Muscle layer of colon (tissue), 2 donors: ENCODE data around the gene RETREG1.

Source experiments
- H3K27ac ChIP-seq: one replicate; pipeline ENCODE4 v1.7.0; 2013; ENCODE audit warnings: low read depth, mild to moderate bottlenecking, low read length, moderate library complexity
- H3K27me3 ChIP-seq, 2 donors: one replicate each; pipeline ENCODE4 v1.7.0; 2013; ENCODE audit warnings: low read length in 2 of 2, mild to moderate bottlenecking in 2 of 2; ENCODE audit not compliant: insufficient read depth in 2 of 2, control insufficient read depth in 1 of 2
- H3K36me3 ChIP-seq: one replicate; pipeline ENCODE4 v1.7.0; 2013; ENCODE audit warnings: mild to moderate bottlenecking, low read length; ENCODE audit not compliant: insufficient read depth
- H3K4me1 ChIP-seq: one replicate; pipeline ENCODE4 v1.7.0; 2013; ENCODE audit warnings: mild to moderate bottlenecking, low read length; ENCODE audit not compliant: insufficient read depth
- H3K4me3 ChIP-seq, 2 donors: one replicate each; pipeline ENCODE4 v1.7.0; 2013; ENCODE audit warnings: low read length in 2 of 2, low read depth in 1 of 2, mild to moderate bottlenecking in 1 of 2, moderate library complexity in 1 of 2
- H3K9ac ChIP-seq: one replicate; pipeline ENCODE4 v1.7.0; 2013; ENCODE audit warnings: low read length
- H3K9me3 ChIP-seq: one replicate; pipeline ENCODE4 v1.7.0; 2013; ENCODE audit warnings: mild to moderate bottlenecking, low read length
- donor health status: abdominal sarcoma.
- donor health status: Adenocarcinoma of cecum.

The RETREG1 gene

DNA sequence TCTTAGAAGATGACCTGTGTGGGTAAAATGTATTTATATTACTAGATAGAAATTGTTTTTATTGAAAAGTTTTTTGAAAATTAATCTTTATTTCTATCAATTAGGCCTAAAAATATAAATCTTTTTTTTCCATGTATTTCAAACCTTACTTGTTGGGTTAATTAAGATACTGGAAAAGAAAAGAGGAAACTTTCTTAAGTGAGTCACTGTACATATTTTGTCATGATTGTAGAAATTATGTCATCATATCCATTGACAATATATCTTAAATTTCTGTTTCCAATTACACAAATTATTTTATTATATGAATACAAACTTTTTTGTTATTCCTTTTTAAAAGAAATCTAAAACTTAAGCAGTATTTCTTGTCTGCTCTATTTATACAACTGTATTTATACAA, 53.1 kb downstream of the RETREG1 start:
- Histone ChIP-seq H3K9ac (no peak overlapping the region), H3K27me3 (no peaks in the 10 kb centered on the region), H3K4me3 (no peak overlapping the region), H3K36me3 (no peaks in the 10 kb centered on the region), H3K4me1 (no peaks in the 10 kb centered on the region), H3K9me3 (no peaks in the 10 kb centered on the region), H3K27ac (no peak overlapping the region)

DNA sequence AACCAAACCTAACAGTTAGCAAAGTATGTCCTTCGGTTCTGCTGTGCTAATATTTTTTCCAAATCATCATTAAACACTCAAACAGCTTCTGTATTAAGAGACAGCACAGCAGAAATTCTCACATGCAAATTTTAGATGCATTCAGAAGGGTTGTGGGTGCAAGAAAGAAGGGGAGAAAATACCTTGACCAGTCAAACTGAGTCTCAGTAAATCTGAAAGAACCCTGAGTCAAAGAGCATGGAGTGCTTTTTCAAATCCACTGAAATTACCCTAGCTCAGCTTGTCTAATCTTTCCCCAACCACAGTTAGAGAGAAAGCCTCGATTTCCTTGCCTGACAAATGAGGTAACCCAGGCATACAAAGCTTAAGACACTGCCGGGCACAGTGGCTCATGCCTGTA, 55.1 kb downstream of the RETREG1 start:
- Histone ChIP-seq H3K36me3 (no peaks in the 10 kb centered on the region), H3K4me1 (no peaks in the 10 kb centered on the region), H3K9ac (no peak overlapping the region), H3K27me3 (no peaks in the 10 kb centered on the region), H3K9me3 (no peaks in the 10 kb centered on the region), H3K4me3 (no peak overlapping the region), H3K27ac (no peak overlapping the region)

DNA sequence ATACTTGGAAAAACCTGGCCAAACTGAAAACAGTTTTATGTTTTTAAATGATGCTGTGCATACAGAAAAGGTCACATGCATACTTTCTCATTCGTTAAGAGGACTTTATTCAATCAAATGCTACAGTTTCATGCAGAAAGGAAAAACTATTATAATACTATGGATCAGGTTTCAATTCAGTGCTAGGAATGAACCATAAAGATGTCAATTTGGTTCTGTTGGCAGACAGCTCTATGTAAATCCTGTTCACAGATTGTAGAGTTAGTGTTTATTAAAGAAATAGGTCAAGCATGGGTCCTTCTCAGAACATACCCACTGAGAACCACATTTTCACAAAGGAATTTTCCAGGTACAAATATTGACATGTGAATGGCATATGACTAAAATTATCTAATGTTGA, 57.1 kb downstream of the RETREG1 start:
- H3K9ac ChIP-seq = no peak overlapping the region
- no peak overlapping the region for H3K27ac ChIP-seq
- H3K27me3 ChIP-seq = no peaks in the 10 kb centered on the region
- no peaks in the 10 kb centered on the region for H3K36me3 ChIP-seq
- H3K9me3 ChIP-seq = no peaks in the 10 kb centered on the region
- H3K4me3 ChIP-seq = no peak overlapping the region
- no peaks in the 10 kb centered on the region for H3K4me1 ChIP-seq

GRCh38 chr5:16558984-16559629, 57.7 kb downstream of the RETREG1 start:
- Histone ChIP-seq H3K27ac (no peak overlapping the region), H3K4me3 (no peak overlapping the region), H3K36me3 (no peaks in the 10 kb centered on the region), H3K9me3 (no peaks in the 10 kb centered on the region), H3K4me1 (no peaks in the 10 kb centered on the region), H3K27me3 (no peaks in the 10 kb centered on the region), H3K9ac (no peak overlapping the region)

GRCh38 chr5:16557477-16557876, 59.3 kb downstream of the RETREG1 start:
- Histone ChIP-seq H3K36me3 (no peaks in the 10 kb centered on the region), H3K9me3 (no peaks in the 10 kb centered on the region), H3K27me3 (no peaks in the 10 kb centered on the region), H3K4me1 (peaks cover 6% of the 10 kb centered on the region), H3K9ac (no peak overlapping the region), H3K27ac (no peak overlapping the region), H3K4me3 (no peak overlapping the region)

GRCh38 chr5:16554110-16554509, 62.7 kb downstream of the RETREG1 start:
- Histone ChIP-seq H3K27ac (no peak overlapping the region), H3K9me3 (no peaks in the 10 kb centered on the region), H3K4me1 (peaks cover 13% of the 10 kb centered on the region), H3K9ac (no peak overlapping the region), H3K36me3 (no peaks in the 10 kb centered on the region), H3K4me3 (no peak overlapping the region), H3K27me3 (no peaks in the 10 kb centered on the region)

DNA sequence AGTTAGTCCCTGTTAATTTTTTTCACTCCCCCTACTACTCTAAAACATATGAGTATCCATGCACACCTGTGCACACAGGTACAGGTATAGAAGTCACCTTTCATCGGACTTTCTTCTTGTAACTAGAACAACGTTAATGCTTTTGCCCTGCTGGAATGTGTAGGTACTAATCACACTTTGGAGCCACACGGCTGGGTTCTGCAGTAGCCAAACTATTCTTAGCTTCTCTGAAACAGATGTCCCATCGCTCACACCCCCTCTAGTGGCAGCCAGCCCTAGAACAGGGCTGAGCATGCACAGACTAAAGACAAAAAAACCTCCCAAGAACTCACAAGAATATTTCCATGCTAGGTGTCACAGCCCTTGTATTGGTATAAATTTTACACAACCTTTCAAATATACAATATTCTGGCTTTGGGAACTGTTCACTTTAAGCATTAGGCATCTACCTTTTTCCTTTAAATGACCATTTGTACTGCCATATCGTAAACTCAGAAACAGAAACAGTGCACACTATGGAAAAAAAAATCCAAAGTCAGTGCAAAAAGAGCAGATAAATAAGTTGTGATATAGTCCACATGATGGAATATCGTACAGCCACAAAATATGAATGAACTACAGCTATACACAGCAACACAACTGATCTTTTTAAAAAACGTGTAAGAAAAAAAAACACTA, 64.0 kb downstream of the RETREG1 start:
- Histone ChIP-seq H3K9ac (no peak overlapping the region), H3K27ac (no peak overlapping the region), H3K36me3 (no peaks in the 10 kb centered on the region), H3K9me3 (no peaks in the 10 kb centered on the region), H3K27me3 (no peaks in the 10 kb centered on the region), H3K4me1 (peaks cover 13% of the 10 kb centered on the region), H3K4me3 (no peak overlapping the region)

DNA sequence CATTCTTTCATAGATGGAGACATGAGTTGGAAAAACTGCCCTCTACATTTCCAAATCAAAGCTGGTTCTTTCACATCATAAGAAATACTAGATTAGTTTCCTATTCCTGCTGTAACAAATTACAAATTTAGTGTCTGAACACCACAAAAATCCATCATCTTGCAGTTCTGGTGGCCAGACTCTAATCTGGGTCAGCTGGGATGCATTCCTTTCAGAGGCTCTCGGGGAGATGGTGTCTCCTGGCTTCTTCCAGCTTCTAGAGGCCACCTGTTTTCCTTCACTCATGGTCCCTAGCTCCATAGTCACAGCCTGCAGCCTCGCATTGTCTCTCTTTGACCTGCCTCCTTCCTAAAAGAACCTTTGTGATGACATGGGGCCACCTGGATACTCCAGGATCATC, 65.2 kb downstream of the RETREG1 start:
- no peak overlapping the region for H3K27ac ChIP-seq

DNA sequence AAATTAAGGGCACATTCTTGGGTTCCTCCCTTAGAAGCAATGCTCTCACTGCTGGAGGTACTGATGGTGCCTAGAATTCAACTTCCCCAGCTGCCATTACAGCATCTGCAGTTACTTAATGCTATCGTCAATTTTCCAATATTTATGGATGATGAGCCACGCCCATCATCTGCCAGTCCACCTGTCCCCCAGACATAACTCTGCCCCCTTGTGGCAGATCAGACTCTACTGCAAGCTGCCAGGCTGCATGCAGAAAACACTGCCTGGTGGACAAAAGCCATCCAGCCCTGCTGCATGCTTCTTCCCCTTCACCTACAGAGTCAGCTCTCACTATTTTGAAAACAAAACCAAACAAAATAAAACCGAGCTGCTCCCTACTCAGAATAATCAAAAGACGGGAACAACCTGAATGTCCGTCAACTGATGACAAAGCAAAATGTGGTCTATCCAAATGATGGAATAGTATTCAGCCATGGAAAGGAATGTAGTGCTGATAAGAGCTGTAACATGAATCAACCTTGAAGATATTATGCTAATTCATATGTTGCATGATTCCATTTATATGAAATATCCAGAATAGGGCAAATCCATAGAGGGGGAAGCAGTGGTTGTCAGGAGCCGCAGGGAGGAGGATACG, 66.4 kb downstream of the RETREG1 start:
- no peak overlapping the region for H3K27ac ChIP-seq
- no peaks in the 10 kb centered on the region for H3K9me3 ChIP-seq

More for the DNA sequence above, 65.2 kb downstream of the RETREG1 start:
- H3K4me1 ChIP-seq = peaks cover 13% of the 10 kb centered on the region
- no peaks in the 10 kb centered on the region for H3K27me3 ChIP-seq
- no peak overlapping the region for H3K4me3 ChIP-seq
- no peaks in the 10 kb centered on the region for H3K36me3 ChIP-seq
- H3K9ac ChIP-seq = no peak overlapping the region
- H3K9me3 ChIP-seq = no peaks in the 10 kb centered on the region

GRCh38 chr5:16549491-16550206, 67.1 kb downstream of the RETREG1 start:
- Histone ChIP-seq H3K4me3 (no peak overlapping the region), H3K36me3 (no peaks in the 10 kb centered on the region), H3K9ac (no peak overlapping the region), H3K4me1 (peaks cover 13% of the 10 kb centered on the region), H3K9me3 (no peaks in the 10 kb centered on the region), H3K27ac (no peak overlapping the region), H3K27me3 (no peaks in the 10 kb centered on the region)

More for the DNA sequence above, 66.4 kb downstream of the RETREG1 start:
- peaks cover 13% of the 10 kb centered on the region for H3K4me1 ChIP-seq
- H3K36me3 ChIP-seq = no peaks in the 10 kb centered on the region
- H3K27me3 ChIP-seq = no peaks in the 10 kb centered on the region
- H3K4me3 ChIP-seq = no peak overlapping the region
- H3K9ac ChIP-seq = no peak overlapping the region

DNA sequence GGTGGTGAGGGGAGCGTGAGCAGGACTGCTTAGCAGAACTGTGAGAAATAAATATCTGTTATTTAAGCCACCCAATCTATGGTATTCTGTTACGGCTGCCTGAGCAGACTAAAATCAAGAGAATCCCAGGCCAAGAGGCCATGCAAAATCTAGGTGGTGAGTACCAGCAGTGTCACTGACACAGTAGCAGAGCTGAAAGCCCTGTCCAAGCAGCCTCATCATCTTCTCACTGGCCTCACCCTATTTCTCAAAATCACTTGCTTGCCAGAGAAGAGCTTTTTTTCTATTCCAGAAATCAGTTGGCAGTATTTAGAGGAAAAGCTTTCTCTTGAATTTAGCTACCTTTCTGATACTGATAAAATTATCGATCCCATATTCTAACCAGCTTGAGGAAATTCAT, 68.0 kb downstream of the RETREG1 start:
- no peaks in the 10 kb centered on the region for H3K36me3 ChIP-seq
- no peak overlapping the region for H3K4me3 ChIP-seq
- H3K27ac ChIP-seq = no peak overlapping the region
- no peaks in the 10 kb centered on the region for H3K9me3 ChIP-seq
- peaks cover 13% of the 10 kb centered on the region for H3K4me1 ChIP-seq
- H3K9ac ChIP-seq = no peak overlapping the region
- no peaks in the 10 kb centered on the region for H3K27me3 ChIP-seq
